H9 (cell line): ENCODE measurements around the gene SZT2. TPM values are rescaled to one million over a fixed set of nuclear protein-coding genes. Genes with fewer than 3 reads are reported as not detected.

Experiments used
- DNase-seq: peaks from one replicate; pipeline ENCODE4 v3.0.0-alpha.2; 2017
- H2AFZ ChIP-seq: one replicate; pipeline ENCODE4 v1.6.1; 2013; ENCODE audit warnings: mild to moderate bottlenecking, low read length, control low read depth, moderate library complexity
- H2AK5ac ChIP-seq: 2 replicates; pipeline ENCODE4 v1.6.1; 2013; ENCODE audit warnings: low read length, control low read depth, mixed read lengths; ENCODE audit not compliant: insufficient read length
- H2BK120ac ChIP-seq: one replicate; pipeline ENCODE4 v1.6.1; 2013; ENCODE audit warnings: low read depth, mild to moderate bottlenecking, low read length, control low read depth, inconsistent platforms; ENCODE audit not compliant: poor library complexity, severe bottlenecking
- H2BK12ac ChIP-seq: 2 replicates; pipeline ENCODE4 v1.6.1; 2013; ENCODE audit warnings: low read length, control low read depth, mixed read lengths, low read depth; ENCODE audit not compliant: insufficient read length
- H2BK15ac ChIP-seq: 2 replicates; pipeline ENCODE4 v1.6.1; 2013; ENCODE audit warnings: low read depth, low read length, control low read depth
- H2BK20ac ChIP-seq: one replicate; pipeline ENCODE4 v1.6.1; 2013; ENCODE audit warnings: low read depth, mild to moderate bottlenecking, low read length, control low read depth, inconsistent platforms; ENCODE audit not compliant: poor library complexity, severe bottlenecking
- H2BK5ac ChIP-seq: 2 replicates; pipeline ENCODE4 v1.6.1; 2013; ENCODE audit warnings: low read length, control low read depth, mixed read lengths; ENCODE audit not compliant: insufficient read length
- H3K14ac ChIP-seq: 2 replicates; pipeline ENCODE4 v1.6.1; 2013; ENCODE audit warnings: low read length, control low read depth; ENCODE audit not compliant: insufficient read depth
- H3K18ac ChIP-seq: 2 replicates; pipeline ENCODE4 v1.6.1; 2013; ENCODE audit warnings: low read depth, mild to moderate bottlenecking, mixed read lengths, low read length, control low read depth; ENCODE audit not compliant: insufficient read length
- H3K23ac ChIP-seq: 2 replicates; pipeline ENCODE4 v1.6.1; 2013; ENCODE audit warnings: low read length, control low read depth, mixed read lengths, low read depth; ENCODE audit not compliant: insufficient read length
- H3K23me2 ChIP-seq: 2 replicates; pipeline ENCODE4 v1.6.1; 2013; ENCODE audit warnings: low read depth, mild to moderate bottlenecking, mixed read lengths, low read length, control low read depth; ENCODE audit not compliant: insufficient read length, poor library complexity, severe bottlenecking
- H3K27ac ChIP-seq: 2 replicates; pipeline ENCODE4 v1.5.1; 2013; ENCODE audit warnings: low read length, control low read depth, mixed read lengths, low read depth; ENCODE audit not compliant: insufficient read length
- H3K27me3 ChIP-seq: 2 replicates; pipeline ENCODE4 v1.6.1; 2013; ENCODE audit warnings: low read length, control low read depth, inconsistent platforms; ENCODE audit not compliant: insufficient read depth
- H3K4ac ChIP-seq: 2 replicates; pipeline ENCODE4 v1.6.1; 2013; ENCODE audit warnings: low read depth, mild to moderate bottlenecking, control low read depth, inconsistent platforms, low read length, moderate library complexity
- H3K4me1 ChIP-seq: 2 replicates; pipeline ENCODE4 v1.6.1; 2013; ENCODE audit warnings: low read length, control low read depth, inconsistent platforms; ENCODE audit not compliant: insufficient read depth
- H3K4me2 ChIP-seq: 2 replicates; pipeline ENCODE4 v1.6.1; 2013; ENCODE audit warnings: low read length, control low read depth, mixed read lengths; ENCODE audit not compliant: insufficient read length, insufficient read depth
- H3K56ac ChIP-seq: 2 replicates; pipeline ENCODE4 v1.6.1; 2013; ENCODE audit warnings: low read depth, mild to moderate bottlenecking, mixed read lengths, low read length, control low read depth; ENCODE audit not compliant: insufficient read length
- H3K79me1 ChIP-seq: 2 replicates; pipeline ENCODE4 v1.6.1; 2013; ENCODE audit warnings: low read depth, mild to moderate bottlenecking, moderate library complexity, low read length, control low read depth, inconsistent platforms; ENCODE audit not compliant: insufficient read depth, poor library complexity, severe bottlenecking
- H3K79me2 ChIP-seq: 2 replicates; pipeline ENCODE4 v1.6.1; 2013; ENCODE audit warnings: low read length, control low read depth, inconsistent platforms; ENCODE audit not compliant: insufficient read depth
- H3K9ac ChIP-seq: 2 replicates; pipeline ENCODE4 v1.6.1; 2013; ENCODE audit warnings: low read length, control low read depth, mixed read lengths; ENCODE audit not compliant: insufficient read length; ENCODE audit errors: extremely low read depth
- H3K9me3 ChIP-seq: one replicate; pipeline ENCODE4 v1.6.1; 2013; ENCODE audit warnings: low read depth, low read length, inconsistent platforms; ENCODE audit not compliant: control insufficient read depth
- H3T11ph ChIP-seq: one replicate; pipeline ENCODE4 v1.6.1; 2013; ENCODE audit warnings: mild to moderate bottlenecking, low read length, control low read depth, inconsistent platforms
- H4K20me1 ChIP-seq: one replicate; pipeline ENCODE4 v1.6.1; 2013; ENCODE audit not compliant: control insufficient read depth, insufficient read length, insufficient read depth
- H4K5ac ChIP-seq: 2 replicates; pipeline ENCODE4 v1.6.1; 2013; ENCODE audit warnings: low read depth, mild to moderate bottlenecking, mixed read lengths, low read length, control low read depth; ENCODE audit not compliant: insufficient read length
- H4K8ac ChIP-seq: replicated peaks from 2 replicates; pipeline ENCODE4 v1.6.1; 2013; ENCODE audit warnings: low read length, control low read depth, mixed read lengths, low read depth; ENCODE audit not compliant: insufficient read length
- H4K91ac ChIP-seq: 2 replicates; pipeline ENCODE4 v1.6.1; 2013; ENCODE audit warnings: low read depth, mild to moderate bottlenecking, moderate library complexity, mixed read lengths, low read length, control low read depth; ENCODE audit not compliant: insufficient read length
- H3K27ac Mint-ChIP-seq, 3 experiments: 2 replicates in 2 of 3; 3 replicates in 1 of 3; pipeline ENCODE4 v1.8.0; 2020 to 2021; ENCODE audit warnings: mixed read lengths in 3 of 3, mild to moderate bottlenecking in 1 of 3, moderate library complexity in 1 of 3
- H3K27me3 Mint-ChIP-seq: 2 replicates; pipeline ENCODE4 v1.8.0; 2021; ENCODE audit warnings: low read depth, mild to moderate bottlenecking, moderate library complexity, mixed read lengths
- H3K36me3 Mint-ChIP-seq, 3 experiments: 2 replicates in 2 of 3; 3 replicates in 1 of 3; pipeline ENCODE4 v1.8.0; 2020 to 2021; ENCODE audit warnings: low read depth in 3 of 3, mixed read lengths in 3 of 3; ENCODE audit not compliant: insufficient read depth in 1 of 3
- H3K4me1 Mint-ChIP-seq, 2 experiments: 2 replicates each; pipeline ENCODE4 v1.8.0; 2020; ENCODE audit warnings: mixed read lengths in 2 of 2
- H3K4me3 Mint-ChIP-seq, 2 experiments: 2 replicates in 1 of 2; 3 replicates in 1 of 2; pipeline ENCODE4 v1.8.0; 2020 to 2021; ENCODE audit warnings: mild to moderate bottlenecking in 2 of 2, mixed read lengths in 2 of 2, moderate library complexity in 1 of 2
- H3K9me3 Mint-ChIP-seq, 2 experiments: 2 replicates in 1 of 2; 3 replicates in 1 of 2; pipeline ENCODE4 v1.8.0; 2020; ENCODE audit warnings: mild to moderate bottlenecking in 2 of 2, mixed read lengths in 2 of 2, moderate library complexity in 1 of 2
- WGBS: extraction: QIAGEN DNeasy Blood & Tissue Kit; methylation state at CpG from one replicate; pipeline ENCODE4 v1.1.7; 2013; ENCODE audit warnings: missing lambda C conversion rate, low lambda C conversion rate, mixed read lengths; ENCODE audit not compliant: insufficient read length; ENCODE audit errors: extremely low coverage; 5-methylcytosine and 5-hydroxymethylcytosine counted together
- total RNA-seq: library from RNA; stranded (reverse); gene quantifications from 2 replicates; pipeline ENCODE4 v1.2.1, GENCODE V29; 2021
- TF ChIP-seq, protein P1 (sequence below): fragments of 200-600 bp; sonication (generic); conservative IDR thresholded peaks from 3 replicates; pipeline ENCODE4 v1.8.0; 2021; ENCODE audit warnings: antibody characterized with exemption, mild to moderate bottlenecking

The SZT2 gene
- total RNA-seq, 1 experiment from 2014 or later, result 16.8 TPM

DNA sequence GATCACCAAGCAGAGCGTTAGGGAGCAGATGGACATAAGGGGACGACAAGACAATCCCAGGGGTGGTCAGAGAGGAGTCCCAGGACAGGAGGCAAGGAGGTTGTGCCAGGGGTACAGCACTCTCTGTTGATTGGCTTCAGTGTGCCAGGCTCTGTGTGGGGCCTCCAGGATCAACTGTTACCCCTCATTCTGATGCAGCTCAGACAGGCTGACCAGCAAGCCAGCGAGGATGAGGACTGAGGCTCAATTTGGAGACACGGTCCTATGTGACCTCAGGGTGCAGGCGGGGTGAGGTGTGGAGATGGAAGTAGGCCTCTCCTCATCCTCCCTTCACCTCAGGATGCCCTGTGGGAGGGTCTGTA lies 60.0 kb downstream of the SZT2 start:
- Mint-ChIP-seq H3K4me3 (no peak overlapping the region), H3K36me3 (peaks cover 33 to 68% (median 60%) of the 10 kb centered on the region in 3 experiments; a peak in 6 of 7 replicates), H3K4me1 (peaks cover 18 to 19% of the 10 kb centered on the region in 2 experiments)

More for the DNA sequence above, 60.0 kb downstream of the SZT2 start:
- H3K27ac Mint-ChIP-seq, result no peak overlapping the region; a peak in 1 of 7 replicates
- no CpG with 5 or more reads among the region's 5 CpGs for WGBS
- H3K56ac ChIP-seq, result no peak overlapping the region
- H3K18ac ChIP-seq, result no peak overlapping the region
- H2BK20ac ChIP-seq, result no peak overlapping the region
- H4K91ac ChIP-seq, result no peak overlapping the region
- H3T11ph ChIP-seq, result no peak overlapping the region
- H3K4me2 ChIP-seq, result no peak overlapping the region
- H2BK12ac ChIP-seq, result no peak overlapping the region
- no peak overlapping the region for H2BK120ac ChIP-seq
- H3K9ac ChIP-seq, result no peak overlapping the region
- no peaks in the 10 kb centered on the region for H3K79me1 ChIP-seq
- H3K27ac ChIP-seq, result no peak overlapping the region
- H3K27me3 Mint-ChIP-seq, result peaks cover 3% of the 10 kb centered on the region
- H2BK5ac ChIP-seq, result no peak overlapping the region
- no peaks in the 10 kb centered on the region for H3K9me3 ChIP-seq
- no peaks in the 10 kb centered on the region; the same call in 1 of the 2 replicates for H3K4me1 ChIP-seq
- peaks cover 2% of the 10 kb centered on the region for H4K20me1 ChIP-seq
- H3K27me3 ChIP-seq, result no peaks in the 10 kb centered on the region
- H4K8ac ChIP-seq, result no peak overlapping the region
- H2BK15ac ChIP-seq, result no peak overlapping the region
- TF ChIP-seq, protein P1, sequence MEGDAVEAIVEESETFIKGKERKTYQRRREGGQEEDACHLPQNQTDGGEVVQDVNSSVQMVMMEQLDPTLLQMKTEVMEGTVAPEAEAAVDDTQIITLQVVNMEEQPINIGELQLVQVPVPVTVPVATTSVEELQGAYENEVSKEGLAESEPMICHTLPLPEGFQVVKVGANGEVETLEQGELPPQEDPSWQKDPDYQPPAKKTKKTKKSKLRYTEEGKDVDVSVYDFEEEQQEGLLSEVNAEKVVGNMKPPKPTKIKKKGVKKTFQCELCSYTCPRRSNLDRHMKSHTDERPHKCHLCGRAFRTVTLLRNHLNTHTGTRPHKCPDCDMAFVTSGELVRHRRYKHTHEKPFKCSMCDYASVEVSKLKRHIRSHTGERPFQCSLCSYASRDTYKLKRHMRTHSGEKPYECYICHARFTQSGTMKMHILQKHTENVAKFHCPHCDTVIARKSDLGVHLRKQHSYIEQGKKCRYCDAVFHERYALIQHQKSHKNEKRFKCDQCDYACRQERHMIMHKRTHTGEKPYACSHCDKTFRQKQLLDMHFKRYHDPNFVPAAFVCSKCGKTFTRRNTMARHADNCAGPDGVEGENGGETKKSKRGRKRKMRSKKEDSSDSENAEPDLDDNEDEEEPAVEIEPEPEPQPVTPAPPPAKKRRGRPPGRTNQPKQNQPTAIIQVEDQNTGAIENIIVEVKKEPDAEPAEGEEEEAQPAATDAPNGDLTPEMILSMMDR, result no peak
- H2AFZ ChIP-seq, result no peak overlapping the region
- no peak overlapping the region for H3K14ac ChIP-seq
- no peak overlapping the region for H3K4ac ChIP-seq
- no peak overlapping the region for H4K5ac ChIP-seq
- no peaks in the 10 kb centered on the region; a peak in 1 of 5 replicates for H3K9me3 Mint-ChIP-seq
- H3K79me2 ChIP-seq, result no peaks in the 10 kb centered on the region
- H2AK5ac ChIP-seq, result no peak overlapping the region
- no peak overlapping the region for H3K23ac ChIP-seq
- peaks cover 3% of the 10 kb centered on the region for H3K23me2 ChIP-seq
- DNase-seq, result peak; percentile 9
